ENCODE measurements around the gene COQ2. TPM values are rescaled to one million over a fixed set of nuclear protein-coding genes. Genes with fewer than 3 reads are reported as not detected.

The COQ2 gene
- total RNA-seq, 1 donor from 2014 or later: 14.6 TPM

- Histone ChIP-seq H3K4me1 (peaks cover 18% of the 10 kb centered on the region), H3K9me3 (no peaks in the 10 kb centered on the region), H3K36me3 (no peaks in the 10 kb centered on the region), H3K4me3 (no peak overlapping the region), H3K27ac (no peak overlapping the region), H3K27me3 (ENCODE audit: low read depth) (no peaks in the 10 kb centered on the region)
- intact Hi-C loops (cut with DNase I): no loop called here
- peak; percentile 73 for DNase-seq
- peak; percentile 77 to 81 for ATAC-seq
- TF ChIP-seq, protein P1, sequence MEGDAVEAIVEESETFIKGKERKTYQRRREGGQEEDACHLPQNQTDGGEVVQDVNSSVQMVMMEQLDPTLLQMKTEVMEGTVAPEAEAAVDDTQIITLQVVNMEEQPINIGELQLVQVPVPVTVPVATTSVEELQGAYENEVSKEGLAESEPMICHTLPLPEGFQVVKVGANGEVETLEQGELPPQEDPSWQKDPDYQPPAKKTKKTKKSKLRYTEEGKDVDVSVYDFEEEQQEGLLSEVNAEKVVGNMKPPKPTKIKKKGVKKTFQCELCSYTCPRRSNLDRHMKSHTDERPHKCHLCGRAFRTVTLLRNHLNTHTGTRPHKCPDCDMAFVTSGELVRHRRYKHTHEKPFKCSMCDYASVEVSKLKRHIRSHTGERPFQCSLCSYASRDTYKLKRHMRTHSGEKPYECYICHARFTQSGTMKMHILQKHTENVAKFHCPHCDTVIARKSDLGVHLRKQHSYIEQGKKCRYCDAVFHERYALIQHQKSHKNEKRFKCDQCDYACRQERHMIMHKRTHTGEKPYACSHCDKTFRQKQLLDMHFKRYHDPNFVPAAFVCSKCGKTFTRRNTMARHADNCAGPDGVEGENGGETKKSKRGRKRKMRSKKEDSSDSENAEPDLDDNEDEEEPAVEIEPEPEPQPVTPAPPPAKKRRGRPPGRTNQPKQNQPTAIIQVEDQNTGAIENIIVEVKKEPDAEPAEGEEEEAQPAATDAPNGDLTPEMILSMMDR (IDR thresholded peaks at IDR 0.05): peak; percentile 71
Measured at GRCh38 chr4:83252782-83253405, 31.7 kb downstream of the COQ2 start.

DNA sequence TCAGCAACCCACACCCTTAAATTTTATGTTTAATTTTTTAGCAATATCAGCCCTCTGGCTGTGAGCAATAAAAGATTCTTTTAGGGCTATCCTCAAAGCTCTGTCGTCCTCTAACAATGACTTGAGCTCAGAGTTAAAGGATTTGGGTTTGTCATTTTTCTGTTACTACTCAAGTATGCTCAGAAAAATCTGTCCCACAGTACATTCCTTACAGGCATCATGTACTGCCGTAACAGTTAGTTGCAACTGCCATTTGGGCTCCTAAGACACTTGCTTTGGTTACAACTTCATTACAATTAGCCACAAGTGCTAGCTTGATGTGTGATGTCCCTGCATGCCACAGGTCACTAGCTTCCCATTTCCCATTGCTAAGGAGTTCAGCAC lies 33.2 kb downstream of the COQ2 start:
- DNase-seq (no peak), ATAC-seq (no peak)
- Histone ChIP-seq H3K27ac (peak overlapping the region; percentile 37), H3K4me3 (no peak overlapping the region), H3K4me1 (peaks cover 18% of the 10 kb centered on the region), H3K36me3 (no peaks in the 10 kb centered on the region), H3K27me3 (ENCODE audit: low read depth) (no peaks in the 10 kb centered on the region), H3K9me3 (no peaks in the 10 kb centered on the region)
- TF ChIP-seq, protein P1 (IDR thresholded peaks at IDR 0.05): no peak
- intact Hi-C loops (cut with DNase I): no loop called here

- Histone ChIP-seq H3K27me3 (ENCODE audit: low read depth) (no peaks in the 10 kb centered on the region), H3K4me1 (peaks cover 14% of the 10 kb centered on the region), H3K36me3 (no peaks in the 10 kb centered on the region), H3K27ac (no peak overlapping the region), H3K4me3 (no peak overlapping the region), H3K9me3 (no peaks in the 10 kb centered on the region)
- TF ChIP-seq, protein P1 (IDR thresholded peaks at IDR 0.05): no peak
- no peak for ATAC-seq
- DNase-seq: no peak
- intact Hi-C loops (cut with DNase I): no loop called here
Measured at GRCh38 chr4:83250687-83251446, 33.7 kb downstream of the COQ2 start.

DNA sequence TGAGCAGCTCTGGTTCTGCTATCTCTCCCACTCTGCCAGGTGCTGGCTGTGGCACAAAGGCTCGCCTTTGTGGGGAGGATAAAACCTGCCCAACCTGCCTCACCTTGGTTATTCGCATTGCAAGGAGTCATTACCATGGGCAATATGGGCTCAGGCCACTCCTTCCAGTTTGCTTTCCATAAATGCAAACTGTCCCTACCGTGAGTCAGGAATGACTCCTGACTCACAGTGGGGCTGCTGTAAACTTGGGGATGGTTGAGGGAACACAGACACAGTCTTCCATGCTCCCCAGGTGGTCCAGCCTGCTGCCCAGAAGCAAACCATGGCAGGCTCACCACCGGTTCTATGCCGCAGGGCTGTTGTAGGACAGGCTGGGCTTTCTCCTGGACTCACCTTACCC lies 36.1 kb downstream of the COQ2 start:
- H3K9me3 ChIP-seq: no peaks in the 10 kb centered on the region
- TF ChIP-seq, protein P1 (IDR thresholded peaks at IDR 0.05): no peak
- ATAC-seq: no peak
- H3K4me1 ChIP-seq: peaks cover 4% of the 10 kb centered on the region
- H3K27me3 ChIP-seq (ENCODE audit: low read depth): no peaks in the 10 kb centered on the region
- no peaks in the 10 kb centered on the region for H3K36me3 ChIP-seq
- no peak overlapping the region for H3K4me3 ChIP-seq
- intact Hi-C loops (cut with DNase I): no loop called here
- no peak overlapping the region for H3K27ac ChIP-seq
- no peak for DNase-seq

DNA sequence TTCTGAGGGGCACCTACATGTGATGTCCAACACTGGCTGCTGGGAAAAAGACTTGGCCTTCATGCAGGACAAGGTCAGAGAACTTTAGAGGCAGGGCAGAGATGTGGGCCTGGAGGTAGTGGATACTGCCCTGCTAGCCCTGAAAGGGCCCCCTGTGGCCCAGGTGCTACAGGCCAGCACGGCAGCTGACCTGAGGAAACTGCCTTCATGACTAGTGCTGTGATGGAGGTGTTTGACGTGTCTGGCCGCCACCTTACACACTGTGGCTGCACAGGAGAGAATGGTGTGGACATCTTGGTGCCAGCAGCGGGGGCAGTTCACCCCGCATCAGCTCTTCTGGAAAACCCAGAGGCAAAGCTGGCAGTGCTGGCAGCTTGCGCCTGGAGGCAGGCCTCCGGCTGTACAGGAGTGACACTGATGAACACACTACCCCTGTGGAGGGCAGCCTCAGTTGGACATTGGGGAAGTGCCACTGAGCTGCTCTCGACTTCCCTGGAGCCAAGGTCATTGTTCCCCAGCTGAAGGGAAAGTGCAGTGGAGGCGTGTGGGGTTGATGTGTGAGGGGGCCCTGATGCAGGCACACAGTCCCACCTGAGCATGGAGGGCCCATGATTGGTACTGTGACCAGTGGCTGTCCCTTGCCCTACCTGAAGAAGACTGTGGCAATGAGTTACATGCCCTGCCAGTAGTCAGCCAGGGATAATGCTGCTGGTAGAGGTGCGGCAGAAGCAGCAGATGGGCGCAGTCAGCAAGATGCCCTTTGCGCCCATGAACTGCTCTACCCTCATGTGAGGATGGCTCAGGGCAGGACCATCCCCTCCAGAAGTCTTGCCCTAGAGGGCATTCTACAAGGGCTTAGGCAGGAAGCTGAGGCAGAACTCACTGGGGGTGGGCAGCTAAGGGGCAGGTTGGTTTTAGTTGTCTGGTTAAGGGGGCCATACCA lies 36.9 kb downstream of the COQ2 start:
- DNase-seq (no peak), ATAC-seq (peak; percentile 29 to 52)
- intact Hi-C loops (cut with DNase I): no loop called here
- no peaks in the 10 kb centered on the region for H3K27me3 ChIP-seq (ENCODE audit: low read depth)
- no peaks in the 10 kb centered on the region for H3K36me3 ChIP-seq
- no peak overlapping the region for H3K4me3 ChIP-seq
- H3K27ac ChIP-seq: no peak overlapping the region
- TF ChIP-seq, protein P1 (IDR thresholded peaks at IDR 0.05): no peak
- H3K9me3 ChIP-seq: no peaks in the 10 kb centered on the region
- peaks cover 4% of the 10 kb centered on the region for H3K4me1 ChIP-seq
